Activated CD8-positive, alpha-beta T cell treated with anti-CD3 and anti-CD28 coated beads for 36 hours (primary cell): ENCODE measurements around the gene YJEFN3. TPM values are rescaled to one million over a fixed set of nuclear protein-coding genes. Genes with fewer than 3 reads are reported as not detected.

Source experiments
- ATAC-seq: fragments of 200-7000 bp; cut with Tn5 transposase; one replicate; pipeline ENCODE4 v1.10.0; 2021; ENCODE audit warnings: mild to moderate bottlenecking, moderate library complexity
- CTCF ChIA-PET: fragments of 350-600 bp; sonication (Branson Sonifier 250); formaldehyde crosslinking; loops from one replicate; lab custom pipeline; 2021; ENCODE audit warnings: antibody characterized with exemption; lab: Charles Lee
- POLR2A ChIA-PET: fragments of 350-600 bp; sonication (Branson Sonifier 250); formaldehyde crosslinking; loops from one replicate; lab custom pipeline; 2021; ENCODE audit warnings: antibody characterized with exemption; lab: Charles Lee
- DNase-seq: peaks from one replicate; pipeline ENCODE4 v3.0.0-alpha.2; 2020
- H3K27ac Mint-ChIP-seq: one replicate; pipeline ENCODE4 v1.8.0; 2021; ENCODE audit warnings: mild to moderate bottlenecking, mixed read lengths
- H3K27me3 Mint-ChIP-seq: one replicate; pipeline ENCODE4 v1.8.0; 2021; ENCODE audit warnings: mixed read lengths
- H3K36me3 Mint-ChIP-seq: one replicate; pipeline ENCODE4 v1.8.0; 2021; ENCODE audit warnings: low read depth, mixed read lengths
- H3K4me1 Mint-ChIP-seq: one replicate; pipeline ENCODE4 v1.8.0; 2021; ENCODE audit warnings: low read depth, mixed read lengths
- H3K4me3 Mint-ChIP-seq: one replicate; pipeline ENCODE4 v1.8.0; 2021; ENCODE audit warnings: mild to moderate bottlenecking, moderate library complexity, mixed read lengths
- H3K9me3 Mint-ChIP-seq: one replicate; pipeline ENCODE4 v1.8.0; 2021; ENCODE audit warnings: mixed read lengths
- CTCF ChIP-seq: fragments of 200-600 bp; IDR thresholded peaks from one replicate; pipeline ENCODE4 v1.8.0; 2022; ENCODE audit warnings: antibody characterized with exemption, mild to moderate bottlenecking
- intact Hi-C: fragments of 100-400 bp; cut with micrococcal nuclease; formaldehyde crosslinking; loops from one replicate; pipeline ENCODE4 v1.10.0; 2022
- total RNA-seq, 2 experiments: library from RNA; stranded (reverse); gene quantifications; one replicate each; pipeline ENCODE4 v1.2.3, GENCODE V29; 2021

YJEFN3 gene
- total RNA-seq, 2 experiments from 2014 or later = 7.4 to 8.1 TPM

GRCh38 chr19:19523177-19523576 lies 5.5 kb upstream of the YJEFN3 start:
- ATAC-seq (no peak), DNase-seq (no peak)
- no peak overlapping the region for H3K4me3 Mint-ChIP-seq
- H3K4me1 Mint-ChIP-seq = peaks cover 32% of the 10 kb centered on the region
- no peaks in the 10 kb centered on the region for H3K9me3 Mint-ChIP-seq
- TF ChIP-seq CTCF = no peak
- ChIA-PET POLR2A (no interaction called here), CTCF (interaction anchor here (1.7 to 3.0 kb wide), 2 partner anchors 9 to 31 kb away, joined by 6 to 10 read pairs; no protein-coding TSS in a partner anchor)
- H3K27ac Mint-ChIP-seq = no peak overlapping the region
- peaks cover 32% of the 10 kb centered on the region for H3K36me3 Mint-ChIP-seq
- intact Hi-C loops = no loop called here
- no peaks in the 10 kb centered on the region for H3K27me3 Mint-ChIP-seq

GRCh38 chr19:19524053-19524452 lies 4.7 kb upstream of the YJEFN3 start:
- Mint-ChIP-seq H3K27me3 (no peaks in the 10 kb centered on the region), H3K9me3 (no peaks in the 10 kb centered on the region), H3K36me3 (peaks cover 31% of the 10 kb centered on the region), H3K27ac (no peak overlapping the region), H3K4me3 (no peak overlapping the region), H3K4me1 (peaks cover 31% of the 10 kb centered on the region)
- DNase-seq (no peak), ATAC-seq (no peak)
- CTCF ChIA-PET = interaction anchor here (1.7 to 3.0 kb wide), 2 partner anchors 8 to 30 kb away, joined by 6 to 10 read pairs; no protein-coding TSS in a partner anchor
- intact Hi-C loops = no loop called here
- no peak for TF ChIP-seq CTCF
- POLR2A ChIA-PET = no interaction called here

- Mint-ChIP-seq H3K4me1 (peaks cover 19% of the 10 kb centered on the region), H3K9me3 (no peaks in the 10 kb centered on the region), H3K4me3 (no peak overlapping the region), H3K27me3 (no peaks in the 10 kb centered on the region), H3K27ac (no peak overlapping the region), H3K36me3 (peaks cover 16% of the 10 kb centered on the region)
- TF ChIP-seq CTCF = no peak
- no peak for DNase-seq
- intact Hi-C loops = no loop called here
- ChIA-PET POLR2A (interaction anchor here (1.0 kb wide), 1 partner anchor 15 kb away, joined by 4 read pairs; no protein-coding TSS in a partner anchor), CTCF (no interaction called here)
- no peak for ATAC-seq
Measured at GRCh38 chr19:19525611-19526380, 2.9 kb upstream of the YJEFN3 start.

DNA sequence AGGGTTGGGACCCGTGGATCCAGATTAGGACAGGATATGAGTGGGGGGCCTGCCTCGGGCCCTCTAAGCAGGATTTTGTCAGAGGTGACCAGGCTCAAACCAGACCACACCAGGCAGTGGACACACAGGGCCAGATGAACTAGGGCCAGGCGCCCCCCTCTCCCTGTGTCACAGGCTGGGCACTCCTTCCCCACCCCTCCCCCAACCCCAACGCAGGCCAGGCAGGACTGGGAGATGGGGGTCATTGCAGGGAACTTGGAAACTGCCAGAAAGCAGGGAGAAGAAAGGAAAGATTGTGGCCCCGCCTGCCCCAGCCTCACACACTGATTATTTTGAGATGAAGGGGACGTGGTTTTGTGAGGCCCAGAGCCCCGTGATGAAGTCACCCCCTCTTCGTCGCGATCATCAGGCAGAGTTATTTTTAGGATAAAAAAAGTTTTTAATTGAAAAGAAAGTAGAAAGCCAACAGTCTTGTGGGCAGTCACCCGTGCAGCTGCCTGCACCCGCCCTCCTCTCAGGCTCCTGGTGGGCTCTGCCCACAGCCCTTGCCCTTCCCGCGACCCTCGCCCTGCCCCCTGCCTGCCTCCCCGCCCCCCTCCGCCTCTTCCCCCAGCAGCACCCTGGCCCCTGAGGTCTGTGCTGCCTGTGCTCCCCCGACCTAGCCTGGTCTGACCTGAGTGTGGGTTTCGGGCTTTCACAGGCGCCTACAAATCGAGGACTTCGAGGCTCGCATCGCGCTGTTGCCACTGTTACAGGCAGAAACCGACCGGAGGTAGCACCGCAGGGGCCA lies 1.9 kb upstream of the YJEFN3 start:
- Mint-ChIP-seq H3K4me1 (peaks cover 16% of the 10 kb centered on the region), H3K4me3 (no peak overlapping the region), H3K36me3 (peaks cover 13% of the 10 kb centered on the region), H3K9me3 (no peaks in the 10 kb centered on the region), H3K27me3 (no peaks in the 10 kb centered on the region), H3K27ac (peak overlapping the region; percentile 55)
- TF ChIP-seq CTCF = no peak
- ATAC-seq = no peak
- ChIA-PET POLR2A (interaction anchor here (0.8 to 2.7 kb wide), 2 partner anchors 14 to 117 kb away, joined by 3 to 6 read pairs; partner anchors contain the start of gene GMIP), CTCF (no interaction called here)
- intact Hi-C loops = no loop called here
- peak; percentile 25 for DNase-seq
